Neural cell (in vitro differentiated cells): ENCODE data around the gene SLC35E1. TPM values are rescaled to one million over a fixed set of nuclear protein-coding genes. Genes with fewer than 3 reads are reported as not detected.
A peak's percentile ranks its signal among the peaks of the same experiment; 100 is the strongest.

Experiments used
- H2AFZ ChIP-seq: fragments of 200-600, 300-800 bp; sonication (generic), shearing (Covaris generic); 2 replicates; pipeline ENCODE4 v1.6.0; 2014; ENCODE audit warnings: low read depth, mild to moderate bottlenecking, antibody characterized with exemption, low read length, moderate library complexity
- H3F3A ChIP-seq: fragments of 200-600 bp; shearing (Covaris generic); 2 replicates; pipeline ENCODE4 v1.6.1; 2016; ENCODE audit warnings: mild to moderate bottlenecking, moderate library complexity, mixed read lengths, antibody characterized with exemption, low read length; ENCODE audit not compliant: insufficient read depth, poor library complexity, severe bottlenecking
- H3K27ac ChIP-seq: fragments of 200-600, 300-800 bp; sonication (generic), shearing (Covaris generic); 2 replicates; pipeline ENCODE4 v1.5.1; 2014; ENCODE audit warnings: mild to moderate bottlenecking, low read length, moderate library complexity
- H3K27me3 ChIP-seq: fragments of 300-800, 200-600 bp; sonication (generic), shearing (Covaris generic); 2 replicates; pipeline ENCODE4 v1.6.0; 2014; ENCODE audit warnings: mild to moderate bottlenecking, low read depth, low read length, moderate library complexity; ENCODE audit not compliant: insufficient read depth
- H3K36me3 ChIP-seq: fragments of 300-800, 200-600 bp; sonication (generic), shearing (Covaris generic); 2 replicates; pipeline ENCODE4 v1.5.1; 2014; ENCODE audit warnings: mild to moderate bottlenecking, antibody characterized with exemption, low read length, moderate library complexity; ENCODE audit not compliant: insufficient read depth
- H3K4me2 ChIP-seq: fragments of 300-800, 200-600 bp; sonication (generic), shearing (Covaris generic); 2 replicates; pipeline ENCODE4 v1.6.0; 2014; ENCODE audit warnings: mild to moderate bottlenecking, low read length
- H3K4me3 ChIP-seq: fragments of 300-800, 200-600 bp; sonication (generic), shearing (Covaris generic); 2 replicates; pipeline ENCODE4 v1.5.1; 2014; ENCODE audit warnings: mild to moderate bottlenecking, low read length, moderate library complexity
- H3K79me2 ChIP-seq: fragments of 200-600 bp; shearing (Covaris generic); replicated peaks from 2 replicates; pipeline ENCODE4 v1.6.0; 2014; ENCODE audit warnings: mild to moderate bottlenecking, low read length, moderate library complexity; ENCODE audit not compliant: insufficient read depth
- H3K9ac ChIP-seq: fragments of 300-800, 200-600 bp; sonication (generic), shearing (Covaris generic); 2 replicates; pipeline ENCODE4 v1.6.1; 2016; ENCODE audit warnings: mild to moderate bottlenecking, low read length, mixed read lengths
- H3K9me2 ChIP-seq: fragments of 200-600 bp; shearing (Covaris generic); 2 replicates; pipeline ENCODE4 v1.6.1; 2016; ENCODE audit warnings: mild to moderate bottlenecking, low read length, mixed read lengths; ENCODE audit not compliant: insufficient read depth
- H3K9me3 ChIP-seq: fragments of 200-600, 300-800 bp; sonication (generic), shearing (Covaris generic); 2 replicates; pipeline ENCODE4 v1.6.1; 2016; ENCODE audit warnings: mild to moderate bottlenecking, mixed run types, low read length, moderate library complexity, mixed read lengths
- H4K20me1 ChIP-seq: fragments of 200-600 bp; shearing (Covaris generic); 2 replicates; pipeline ENCODE4 v1.6.1; 2016; ENCODE audit warnings: mild to moderate bottlenecking, mixed run types; ENCODE audit not compliant: insufficient read depth
- EP300 ChIP-seq: fragments of 450-650 bp; conservative IDR thresholded peaks from 2 replicates; pipeline ENCODE4 v1.6.1; 2014; ENCODE audit warnings: antibody characterized with exemption, mild to moderate bottlenecking, moderate library complexity; ENCODE audit not compliant: poor library complexity, severe bottlenecking
- EZH2 ChIP-seq: fragments of 200-600, 300-800 bp; shearing (Covaris generic), sonication (generic); IDR thresholded peaks from 2 replicates; pipeline ENCODE4 v1.6.1; 2014; ENCODE audit warnings: antibody characterized with exemption, low read length, borderline replicate concordance, mild to moderate bottlenecking; ENCODE audit not compliant: insufficient read depth, poor library complexity, severe bottlenecking
- MXI1 ChIP-seq: fragments of 450-650 bp; conservative IDR thresholded peaks from 2 replicates; pipeline ENCODE4 v1.6.1; 2014; ENCODE audit warnings: antibody characterized with exemption, mild to moderate bottlenecking; ENCODE audit not compliant: poor library complexity, severe bottlenecking
- POLR2AphosphoS5 ChIP-seq: IDR thresholded peaks from 2 replicates; pipeline ENCODE4 v1.6.1; 2012
- RAD21 ChIP-seq: fragments of 450-650 bp; conservative IDR thresholded peaks from 2 replicates; pipeline ENCODE4 v1.6.1; 2014; ENCODE audit warnings: antibody characterized with exemption, mild to moderate bottlenecking, moderate library complexity
- SMC3 ChIP-seq: fragments of 450-650 bp; conservative IDR thresholded peaks from 2 replicates; pipeline ENCODE4 v1.6.1; 2014; ENCODE audit warnings: antibody characterized with exemption, mild to moderate bottlenecking, moderate library complexity; ENCODE audit not compliant: poor library complexity
- TAF1 ChIP-seq: IDR thresholded peaks from 2 replicates; pipeline ENCODE4 v1.6.1; 2012; ENCODE audit warnings: low read depth
- polyA minus RNA-seq: library from RNA; depleted of rRNA, polyadenylated mRNA; stranded (reverse); fragments of >200 nt; gene quantifications from 2 replicates; pipeline ENCODE4 v1.2.3, GENCODE V29; 2014
- polyA plus RNA-seq: library from polyadenylated mRNA; depleted of rRNA; stranded (reverse); fragments of >200 nt; gene quantifications from 2 replicates; pipeline ENCODE4 v1.2.3, GENCODE V29; 2014
- TF ChIP-seq, protein P1 (sequence below): fragments of 450-650 bp; IDR thresholded peaks from 2 replicates; pipeline ENCODE4 v1.5.1; 2014; ENCODE audit warnings: antibody characterized with exemption, mild to moderate bottlenecking, moderate library complexity; ENCODE audit not compliant: poor library complexity, severe bottlenecking
- TF ChIP-seq, protein P2 (sequence below): IDR thresholded peaks from 2 replicates; pipeline ENCODE4 v1.6.1; 2012; ENCODE audit warnings: borderline replicate concordance

The SLC35E1 gene
- 16.6 and 23.9 TPM in 2 replicates for polyA plus RNA-seq
- polyA minus RNA-seq, result 27.2 and 38.7 TPM in 2 replicates

DNA sequence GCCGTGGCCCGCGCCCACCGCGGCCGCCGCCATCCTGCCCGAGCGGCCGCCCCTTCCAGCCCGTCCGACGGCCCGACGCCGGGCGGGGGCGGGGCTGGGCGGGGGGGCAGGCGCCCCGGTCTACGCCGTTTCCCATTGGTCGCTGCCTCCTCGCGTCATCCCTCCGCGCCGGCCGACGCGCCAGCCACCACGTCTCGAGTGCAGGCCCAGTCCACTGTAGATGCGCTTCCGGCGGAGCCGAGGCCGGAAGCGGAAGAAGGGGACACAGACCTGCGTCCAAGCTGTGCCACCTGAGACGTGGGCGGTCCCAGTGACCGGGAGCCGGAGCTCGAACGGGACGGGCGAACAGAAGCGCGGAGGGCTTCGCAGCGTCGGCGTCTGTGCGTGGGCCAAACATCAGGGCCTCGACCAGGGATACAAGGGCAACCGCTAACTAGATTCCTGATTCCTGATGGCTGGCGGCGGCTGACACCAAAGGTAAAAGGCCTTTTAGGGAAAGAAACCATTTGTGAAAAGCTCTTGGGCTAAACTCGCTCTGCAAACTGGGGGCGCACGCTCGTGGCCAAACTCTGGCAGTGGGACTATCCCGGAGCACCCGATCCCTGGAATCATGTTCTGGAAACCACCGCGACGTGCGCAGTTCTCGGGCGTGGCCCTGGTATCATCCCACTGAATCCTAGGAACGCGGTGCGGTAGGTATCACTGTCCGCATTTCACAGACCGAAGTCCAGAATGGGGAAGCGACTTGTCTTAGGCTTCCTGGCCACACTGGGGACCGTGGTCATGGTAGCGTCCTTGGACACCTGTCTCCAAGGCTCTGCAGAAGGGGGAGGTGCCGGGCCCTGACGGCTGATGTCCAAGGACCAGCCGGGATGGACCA is at the start of gene SLC35E1:
Gene SLC35E1 (minus strand): TSS at position 84 of the 880 bp plus-strand sequence. CDS start 51 bp downstream, at position 33.
- peak; percentile 50 for TF ChIP-seq RAD21
- peak; percentile 62 for TF ChIP-seq TAF1
- TF ChIP-seq MXI1, result peak; percentile 93
- TF ChIP-seq, protein P1, sequence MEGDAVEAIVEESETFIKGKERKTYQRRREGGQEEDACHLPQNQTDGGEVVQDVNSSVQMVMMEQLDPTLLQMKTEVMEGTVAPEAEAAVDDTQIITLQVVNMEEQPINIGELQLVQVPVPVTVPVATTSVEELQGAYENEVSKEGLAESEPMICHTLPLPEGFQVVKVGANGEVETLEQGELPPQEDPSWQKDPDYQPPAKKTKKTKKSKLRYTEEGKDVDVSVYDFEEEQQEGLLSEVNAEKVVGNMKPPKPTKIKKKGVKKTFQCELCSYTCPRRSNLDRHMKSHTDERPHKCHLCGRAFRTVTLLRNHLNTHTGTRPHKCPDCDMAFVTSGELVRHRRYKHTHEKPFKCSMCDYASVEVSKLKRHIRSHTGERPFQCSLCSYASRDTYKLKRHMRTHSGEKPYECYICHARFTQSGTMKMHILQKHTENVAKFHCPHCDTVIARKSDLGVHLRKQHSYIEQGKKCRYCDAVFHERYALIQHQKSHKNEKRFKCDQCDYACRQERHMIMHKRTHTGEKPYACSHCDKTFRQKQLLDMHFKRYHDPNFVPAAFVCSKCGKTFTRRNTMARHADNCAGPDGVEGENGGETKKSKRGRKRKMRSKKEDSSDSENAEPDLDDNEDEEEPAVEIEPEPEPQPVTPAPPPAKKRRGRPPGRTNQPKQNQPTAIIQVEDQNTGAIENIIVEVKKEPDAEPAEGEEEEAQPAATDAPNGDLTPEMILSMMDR, result no peak
- TF ChIP-seq EZH2, result no peak
- peak; percentile 58 for TF ChIP-seq SMC3
- TF ChIP-seq, protein P2, sequence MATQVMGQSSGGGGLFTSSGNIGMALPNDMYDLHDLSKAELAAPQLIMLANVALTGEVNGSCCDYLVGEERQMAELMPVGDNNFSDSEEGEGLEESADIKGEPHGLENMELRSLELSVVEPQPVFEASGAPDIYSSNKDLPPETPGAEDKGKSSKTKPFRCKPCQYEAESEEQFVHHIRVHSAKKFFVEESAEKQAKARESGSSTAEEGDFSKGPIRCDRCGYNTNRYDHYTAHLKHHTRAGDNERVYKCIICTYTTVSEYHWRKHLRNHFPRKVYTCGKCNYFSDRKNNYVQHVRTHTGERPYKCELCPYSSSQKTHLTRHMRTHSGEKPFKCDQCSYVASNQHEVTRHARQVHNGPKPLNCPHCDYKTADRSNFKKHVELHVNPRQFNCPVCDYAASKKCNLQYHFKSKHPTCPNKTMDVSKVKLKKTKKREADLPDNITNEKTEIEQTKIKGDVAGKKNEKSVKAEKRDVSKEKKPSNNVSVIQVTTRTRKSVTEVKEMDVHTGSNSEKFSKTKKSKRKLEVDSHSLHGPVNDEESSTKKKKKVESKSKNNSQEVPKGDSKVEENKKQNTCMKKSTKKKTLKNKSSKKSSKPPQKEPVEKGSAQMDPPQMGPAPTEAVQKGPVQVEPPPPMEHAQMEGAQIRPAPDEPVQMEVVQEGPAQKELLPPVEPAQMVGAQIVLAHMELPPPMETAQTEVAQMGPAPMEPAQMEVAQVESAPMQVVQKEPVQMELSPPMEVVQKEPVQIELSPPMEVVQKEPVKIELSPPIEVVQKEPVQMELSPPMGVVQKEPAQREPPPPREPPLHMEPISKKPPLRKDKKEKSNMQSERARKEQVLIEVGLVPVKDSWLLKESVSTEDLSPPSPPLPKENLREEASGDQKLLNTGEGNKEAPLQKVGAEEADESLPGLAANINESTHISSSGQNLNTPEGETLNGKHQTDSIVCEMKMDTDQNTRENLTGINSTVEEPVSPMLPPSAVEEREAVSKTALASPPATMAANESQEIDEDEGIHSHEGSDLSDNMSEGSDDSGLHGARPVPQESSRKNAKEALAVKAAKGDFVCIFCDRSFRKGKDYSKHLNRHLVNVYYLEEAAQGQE, result no peak
- peak; percentile 87 for TF ChIP-seq POLR2AphosphoS5
- TF ChIP-seq EP300, result peak; percentile 54
- Histone ChIP-seq H3K9ac (peak within 1 kb of the TSS; percentile 79), H4K20me1 (no peaks in the 10 kb centered on the region), H3K27ac (peak within 1 kb of the TSS; percentile 72), H3K4me2 (peak within 1 kb of the TSS; percentile 66), H2AFZ (peak within 1 kb of the TSS; percentile 41), H3K9me2 (no peaks in the 10 kb centered on the region), H3K36me3 (no peaks in the 10 kb centered on the region), H3K27me3 (no peaks in the 10 kb centered on the region), H3K4me3 (peak within 1 kb of the TSS; percentile 94), H3K9me3 (no peaks in the 10 kb centered on the region), H3F3A (no peaks in the 10 kb centered on the region), H3K79me2 (peaks cover 31% of the 10 kb centered on the region)

DNA sequence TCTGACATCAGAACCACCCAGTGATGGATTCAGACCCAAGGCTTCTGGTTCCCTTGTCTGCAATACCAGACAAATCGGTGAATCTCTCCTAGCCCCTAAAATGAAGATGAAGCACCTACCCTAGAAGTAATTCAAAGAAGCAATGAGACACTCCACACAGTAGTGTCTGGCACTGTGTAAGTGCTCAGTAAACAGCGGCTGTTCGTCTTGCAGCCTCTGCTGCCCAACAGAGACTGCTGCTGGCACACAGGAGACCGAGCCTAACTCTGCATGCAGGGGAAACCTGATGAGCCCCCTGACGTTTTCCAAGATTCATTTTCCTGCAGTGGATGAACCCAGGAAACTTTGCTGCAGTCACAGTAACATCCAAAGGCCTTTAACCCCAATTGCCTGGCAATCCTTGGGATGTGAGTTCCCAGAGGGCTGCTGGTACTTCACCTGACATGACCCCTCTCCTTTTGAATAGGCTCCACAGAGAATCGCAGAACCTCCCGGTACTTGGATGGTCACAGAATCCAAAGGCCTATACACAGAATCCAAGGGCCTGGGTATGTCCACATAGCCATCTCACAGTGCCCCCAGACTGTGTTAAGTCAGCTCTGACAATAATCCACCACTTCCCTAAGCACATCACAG is 49.1 kb upstream of the SLC35E1 start:
- no peak overlapping the region for H3K4me3 ChIP-seq
- H3K27ac ChIP-seq, result no peak overlapping the region
- TF ChIP-seq RAD21 (no peak), POLR2AphosphoS5 (no peak), EZH2 (no peak), MXI1 (no peak), EP300 (no peak)
- TF ChIP-seq, protein P2, result no peak
- TF ChIP-seq, protein P1, result no peak
- no peak overlapping the region for H2AFZ ChIP-seq
- H4K20me1 ChIP-seq, result no peaks in the 10 kb centered on the region
- H3K4me2 ChIP-seq, result no peak overlapping the region
- no peak overlapping the region for H3K9ac ChIP-seq
- no peaks in the 10 kb centered on the region for H3K9me2 ChIP-seq
- H3F3A ChIP-seq, result no peaks in the 10 kb centered on the region
- H3K9me3 ChIP-seq, result no peaks in the 10 kb centered on the region
- H3K79me2 ChIP-seq, result peaks cover 74% of the 10 kb centered on the region
- no peaks in the 10 kb centered on the region for H3K36me3 ChIP-seq
- H3K27me3 ChIP-seq, result no peaks in the 10 kb centered on the region
